Glomerular endothelial cell (primary cell): ENCODE measurements around the gene HYAL3. TPM values are rescaled to one million over a fixed set of nuclear protein-coding genes. Genes with fewer than 3 reads are reported as not detected.
"Not testable (repeated sequence)": the region's sequence is repeated elsewhere in the genome, so short reads cannot be mapped to it uniquely, and the experiment has no call there.

Source experiments
- DNase-seq: peaks from one replicate; pipeline ENCODE4 v3.0.0-alpha.2; 2011; ENCODE audit warnings: low read depth, low spot score; ENCODE audit errors: extremely low read depth
- total RNA-seq: library from RNA; depleted of rRNA; stranded (reverse); fragments of >200 nt; gene quantifications from 2 replicates; pipeline ENCODE4 v1.2.3, GENCODE V29; 2015

HYAL3 gene
- total RNA-seq, 1 donor from 2014 or later: 7.6 TPM

DNA sequence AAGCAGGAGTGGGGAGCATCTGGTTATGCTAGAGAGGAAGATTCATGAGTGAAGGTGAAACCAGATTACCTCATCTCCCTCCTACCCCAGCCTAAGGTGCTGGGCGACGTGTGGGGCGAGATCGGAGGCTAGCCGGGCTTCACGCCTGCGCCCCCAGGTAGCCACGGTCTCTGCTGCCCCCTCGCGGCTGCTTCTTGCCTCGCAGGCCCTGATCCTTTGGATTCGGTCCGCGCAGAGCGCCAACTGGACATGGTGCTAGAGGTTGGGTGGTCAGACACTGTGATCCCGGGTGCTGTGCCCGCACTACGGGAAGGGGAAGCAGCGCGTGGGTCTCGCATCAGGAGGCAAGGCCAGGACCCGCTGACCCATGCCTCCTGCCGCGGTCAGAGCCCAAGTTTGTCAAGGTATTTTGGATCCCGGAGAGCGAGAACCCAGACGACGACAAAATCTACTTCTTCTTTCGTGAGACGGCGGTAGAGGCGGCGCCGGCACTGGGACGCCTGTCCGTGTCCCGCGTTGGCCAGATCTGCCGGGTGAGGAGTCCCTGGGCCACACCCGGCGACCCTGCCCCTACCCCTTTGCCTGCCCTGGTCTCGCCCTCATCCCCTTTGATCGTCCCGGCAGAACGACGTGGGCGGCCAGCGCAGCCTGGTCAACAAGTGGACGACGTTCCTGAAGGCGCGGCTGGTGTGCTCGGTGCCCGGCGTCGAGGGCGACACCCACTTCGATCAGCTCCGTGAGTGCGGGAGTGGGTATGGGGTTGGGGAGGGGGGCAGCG lies 26.1 kb downstream of the HYAL3 start:
- DNase-seq: no peak

GRCh38 chr3:50272538-50272910 lies 26.7 kb downstream of the HYAL3 start:
- DNase-seq: not testable (repeated sequence)

- DNase-seq: no peak
Measured at GRCh38 chr3:50271314-50271936, 27.8 kb downstream of the HYAL3 start.

DNA sequence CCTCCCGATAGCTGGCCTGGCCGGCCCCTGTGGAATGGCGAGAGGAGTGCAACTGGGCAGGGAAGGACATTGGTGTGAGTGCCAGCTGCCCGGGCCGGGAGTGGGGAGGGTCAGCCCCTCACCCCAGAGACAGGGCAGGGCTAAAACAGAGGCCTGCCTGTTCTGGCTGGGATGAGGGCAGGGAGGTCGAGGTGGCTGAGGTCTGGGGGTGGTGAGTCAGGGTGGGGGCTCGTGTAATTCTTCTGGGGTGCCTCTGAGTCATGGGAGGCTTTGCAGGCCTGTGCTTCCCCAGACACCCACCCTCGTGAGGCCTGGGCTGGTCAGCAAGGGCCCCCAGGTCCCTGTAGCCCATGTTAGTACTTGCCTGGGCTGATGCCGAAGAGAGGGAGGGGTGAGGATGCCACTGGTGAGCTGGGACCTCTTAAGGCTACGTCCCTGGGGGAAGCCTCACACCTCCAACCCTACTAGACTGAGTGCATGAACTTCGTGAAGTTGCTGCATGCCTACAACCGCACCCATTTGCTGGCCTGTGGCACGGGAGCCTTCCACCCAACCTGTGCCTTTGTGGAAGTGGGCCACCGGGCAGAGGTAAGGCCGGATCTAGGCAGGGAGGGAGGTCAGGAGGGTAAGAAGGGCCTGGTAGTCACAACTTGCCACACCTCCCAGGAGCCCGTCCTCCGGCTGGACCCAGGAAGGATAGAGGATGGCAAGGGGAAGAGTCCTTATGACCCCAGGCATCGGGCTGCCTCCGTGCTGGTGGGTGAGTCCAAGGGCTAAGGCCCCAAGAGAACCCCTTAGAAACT lies 28.6 kb downstream of the HYAL3 start:
- no peak for DNase-seq

DNA sequence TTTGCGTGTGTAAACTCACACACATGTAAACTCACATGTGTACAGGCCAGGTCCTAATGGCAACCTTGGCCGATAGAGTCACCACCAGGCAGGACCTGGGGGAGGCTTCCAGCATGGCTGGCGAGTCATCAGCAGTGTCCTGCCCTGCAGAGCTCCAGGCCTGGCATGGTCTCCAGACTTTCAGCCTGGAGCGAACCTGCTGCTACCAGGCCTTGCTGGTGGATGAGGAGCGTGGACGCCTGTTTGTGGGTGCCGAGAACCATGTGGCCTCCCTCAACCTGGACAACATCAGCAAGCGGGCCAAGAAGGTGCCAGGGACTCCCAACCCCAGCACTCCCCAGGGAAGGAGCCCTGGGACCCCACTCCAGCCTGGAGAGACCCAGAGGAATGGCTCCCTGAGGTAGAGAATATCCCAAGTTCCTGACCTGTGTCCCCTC lies 29.2 kb downstream of the HYAL3 start:
- no peak for DNase-seq

- DNase-seq: no peak
Measured at GRCh38 chr3:50269460-50269859, 29.7 kb downstream of the HYAL3 start.

GRCh38 chr3:50268703-50269451 lies 30.3 kb downstream of the HYAL3 start, which contains the start of gene SEMA3B:
Gene SEMA3B, plus strand, starts transcription at chr3:50269147. Its CDS starts 94 bp downstream, at chr3:50269241.
- DNase-seq: no peak

GRCh38 chr3:50268276-50268675 lies 30.9 kb downstream of the HYAL3 start:
- DNase-seq: no peak

DNA sequence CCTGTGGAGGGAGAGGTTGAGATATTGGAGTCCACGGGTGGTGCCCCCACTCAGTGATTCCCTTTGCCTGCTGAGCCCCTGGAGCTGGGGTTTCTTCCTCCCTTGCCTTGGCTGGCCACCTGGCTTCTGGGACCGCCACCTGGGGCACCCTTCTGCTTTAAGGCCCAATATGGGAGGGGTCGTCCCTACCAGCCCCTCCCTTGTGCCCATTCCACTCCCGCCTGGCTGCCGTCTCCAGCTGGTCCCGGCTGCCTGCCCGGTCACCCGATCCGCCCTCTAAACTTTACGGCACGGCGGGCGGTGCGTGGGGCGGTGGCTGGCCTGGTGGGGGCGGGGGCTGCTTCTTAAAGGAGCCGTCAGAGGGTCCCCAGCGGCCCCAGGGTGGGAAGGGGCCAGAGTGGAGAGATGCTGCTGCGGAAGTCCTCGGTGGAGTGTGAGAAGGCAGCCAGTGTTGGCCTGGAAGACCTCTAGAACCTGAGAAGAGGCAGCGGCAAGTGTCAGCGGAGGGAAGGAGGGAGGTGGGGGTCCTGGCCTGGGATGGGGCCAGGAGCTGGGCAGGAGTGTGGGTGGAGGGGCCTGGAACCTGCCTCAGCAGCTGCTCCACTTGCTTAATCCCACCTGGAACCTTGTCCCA lies 31.8 kb downstream of the HYAL3 start:
- DNase-seq: no peak

DNA sequence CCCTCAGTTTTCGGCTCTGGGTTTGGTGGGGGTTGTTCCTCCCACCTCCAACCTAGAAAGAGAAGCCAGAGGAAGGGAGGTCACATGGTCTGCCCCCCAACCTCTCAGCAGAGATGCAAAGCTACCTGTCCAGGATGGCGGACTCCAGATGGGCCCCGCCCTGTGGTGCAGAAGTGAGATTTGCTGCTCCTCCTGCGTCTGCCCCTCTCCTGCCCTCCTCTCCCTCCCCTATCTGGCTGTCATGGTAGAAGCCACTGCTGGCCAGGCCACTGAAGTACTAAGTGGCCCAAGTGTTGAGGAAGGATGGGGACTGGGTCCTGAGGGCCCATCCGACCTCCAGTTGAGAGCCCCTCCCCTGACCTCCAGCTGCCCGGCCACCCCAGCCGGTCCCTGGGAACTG lies 32.4 kb downstream of the HYAL3 start:
- no peak for DNase-seq

- DNase-seq: no peak
Measured at GRCh38 chr3:50266017-50266416, 33.2 kb downstream of the HYAL3 start.

DNA sequence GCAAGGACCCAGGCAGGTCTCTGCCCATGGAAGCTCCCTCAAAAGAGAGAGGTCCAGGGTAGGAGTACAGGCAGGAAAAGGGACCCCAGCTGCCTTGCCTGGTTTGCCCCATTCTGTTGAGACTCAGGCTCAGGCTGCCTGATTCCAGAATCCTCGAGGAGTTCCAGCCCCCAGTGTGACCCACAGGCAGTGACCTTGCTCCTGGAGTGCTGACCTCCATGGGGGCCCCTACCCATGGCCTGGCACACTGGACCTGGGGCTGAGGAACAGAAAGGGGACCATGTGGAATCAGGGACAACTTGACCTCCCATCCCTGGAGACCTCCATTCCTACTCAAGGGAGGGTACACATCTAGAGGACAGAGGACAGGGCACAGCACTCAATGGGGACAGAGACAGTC lies 33.6 kb downstream of the HYAL3 start:
- no peak for DNase-seq

DNA sequence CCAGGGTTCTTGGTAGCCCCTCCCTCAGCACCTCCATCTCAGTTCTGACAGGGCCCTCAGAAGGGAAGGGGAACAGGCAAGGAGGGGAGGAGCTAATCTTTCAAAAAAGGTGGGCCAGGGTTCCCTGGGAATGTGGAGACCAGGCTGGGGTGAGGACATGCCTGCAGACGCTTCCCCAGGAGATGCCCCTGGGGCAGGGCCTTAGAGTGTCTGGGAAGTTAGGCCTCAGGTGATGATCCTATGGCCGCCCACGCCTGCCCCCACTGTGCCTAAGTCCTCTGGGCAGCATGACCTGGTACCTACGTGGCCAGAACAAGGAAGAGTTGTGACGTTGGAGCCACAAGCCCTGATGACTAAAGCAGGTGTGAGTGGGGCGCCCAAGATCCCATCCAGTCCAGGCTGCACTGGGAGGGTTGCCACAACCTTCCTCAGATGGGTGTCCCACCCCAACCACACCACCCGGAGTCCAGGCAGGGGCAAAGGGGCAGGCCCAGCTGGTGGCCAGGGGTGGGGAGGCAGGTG lies 34.2 kb downstream of the HYAL3 start:
- DNase-seq: no peak

- DNase-seq: no peak
Measured at GRCh38 chr3:50264383-50264963, 34.7 kb downstream of the HYAL3 start.

DNA sequence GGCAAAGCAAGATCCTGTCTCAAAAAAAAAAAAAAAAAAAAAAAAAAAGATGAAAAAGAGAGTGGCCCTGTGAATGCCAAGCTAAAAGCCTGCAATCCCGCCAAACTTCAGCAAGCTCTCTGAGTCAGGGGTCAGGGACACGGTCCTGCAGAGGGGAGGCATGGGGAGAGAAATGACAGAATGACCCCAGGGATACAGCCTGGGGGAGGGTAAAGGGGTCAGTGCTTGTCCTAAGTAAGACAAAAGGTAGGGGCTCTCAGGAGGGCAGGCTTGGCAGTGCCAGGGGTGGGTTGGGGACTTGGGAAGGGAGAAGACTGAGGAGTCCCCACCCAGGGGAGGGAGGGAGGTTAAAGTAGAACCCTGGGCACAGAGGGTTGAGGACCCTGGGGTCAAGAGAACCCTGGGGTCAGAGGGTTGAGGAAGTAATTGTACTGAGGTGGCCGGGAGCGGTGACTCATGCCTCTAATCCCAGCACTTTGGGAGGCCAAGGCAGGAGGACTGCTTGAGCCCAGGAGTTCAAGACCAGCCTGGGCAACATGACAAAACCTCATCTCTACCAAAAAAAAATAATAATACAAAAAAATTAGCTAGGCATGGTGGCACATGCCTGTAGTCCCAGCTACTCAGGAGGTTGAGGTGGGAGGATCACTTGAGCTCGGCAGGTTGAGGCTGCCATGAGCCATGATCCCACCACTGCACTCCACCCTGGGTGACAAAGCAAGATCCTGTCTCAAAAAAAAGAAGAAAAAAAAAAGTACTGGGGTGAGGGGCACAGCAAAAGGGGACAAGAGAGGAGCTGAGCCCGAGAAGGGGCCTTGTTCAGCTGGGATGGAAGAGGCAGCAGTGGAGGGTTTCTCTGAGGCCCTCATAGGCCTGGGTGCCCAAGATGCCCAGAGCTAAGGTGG lies 35.5 kb downstream of the HYAL3 start:
- no peak for DNase-seq

- DNase-seq: no peak
Measured at GRCh38 chr3:50262778-50263177, 36.4 kb downstream of the HYAL3 start.

DNA sequence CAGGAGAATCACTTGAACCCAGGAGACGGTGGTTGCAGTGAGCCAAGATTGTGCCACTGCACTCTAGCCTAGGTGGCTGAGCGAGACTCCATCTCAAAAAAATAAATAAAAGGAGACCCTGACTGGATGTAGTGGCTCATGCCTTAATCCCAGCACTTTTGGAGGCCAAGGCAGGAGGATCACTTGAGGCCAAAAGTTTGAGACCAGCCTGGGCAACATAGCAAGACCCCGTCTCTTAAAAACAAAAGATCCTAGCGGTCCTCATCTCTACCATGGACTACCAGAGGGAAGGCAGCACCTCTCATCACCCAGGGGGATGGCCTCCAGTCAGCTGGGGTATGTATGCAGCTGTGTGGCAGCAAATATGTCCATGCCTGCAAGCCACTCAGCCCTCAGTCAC lies 37.0 kb downstream of the HYAL3 start:
- not testable (repeated sequence) for DNase-seq

DNA sequence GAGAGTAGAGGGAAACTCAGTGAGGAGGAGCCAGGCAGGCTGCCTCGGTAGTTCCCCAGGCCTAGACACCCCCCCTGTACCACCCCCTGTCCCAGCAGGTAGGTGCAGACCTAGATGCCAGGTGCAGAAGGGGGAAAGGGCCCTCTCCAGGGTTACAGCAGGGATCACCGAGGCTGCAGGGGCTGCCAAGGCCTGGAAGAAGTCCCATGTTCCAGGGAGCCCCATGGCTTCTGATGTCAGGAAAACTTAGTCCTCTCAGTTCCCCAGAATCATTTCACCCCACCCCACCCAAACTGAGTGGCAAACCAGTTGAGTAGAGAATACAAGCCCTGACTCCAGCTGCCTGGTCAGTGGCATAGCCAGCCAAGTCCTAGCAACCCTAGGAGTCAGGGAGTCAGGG lies 37.7 kb downstream of the HYAL3 start:
- no peak for DNase-seq

GRCh38 chr3:50260942-50261441 lies 38.2 kb downstream of the HYAL3 start:
- DNase-seq: no peak
